Type B pancreatic cell (in vitro differentiated cells): ENCODE measurements around the gene ERF. TPM values are rescaled to one million over a fixed set of nuclear protein-coding genes. Genes with fewer than 3 reads are reported as not detected.
A peak's percentile ranks its signal among the peaks of the same experiment; 100 is the strongest.

Experiments used
- DNase-seq: peaks from one replicate; pipeline ENCODE4 v3.0.0; 2021; ENCODE audit warnings: mixed read lengths; ENCODE audit not compliant: unreplicated experiment; ENCODE audit errors: extremely low spot score
- H3K27ac Mint-ChIP-seq: 2 replicates; pipeline ENCODE4 v1.8.0; 2021; ENCODE audit warnings: mild to moderate bottlenecking, mixed read lengths
- H3K27me3 Mint-ChIP-seq: 2 replicates; pipeline ENCODE4 v1.8.0; 2021; ENCODE audit warnings: mixed read lengths
- H3K36me3 Mint-ChIP-seq: 2 replicates; pipeline ENCODE4 v1.8.0; 2021; ENCODE audit warnings: mixed read lengths
- H3K4me1 Mint-ChIP-seq: one replicate; pipeline ENCODE4 v1.8.0; 2021; ENCODE audit warnings: mixed read lengths; ENCODE audit not compliant: unreplicated experiment
- H3K4me3 Mint-ChIP-seq: 2 replicates; pipeline ENCODE4 v1.8.0; 2021; ENCODE audit warnings: mild to moderate bottlenecking, mixed read lengths
- H3K9me3 Mint-ChIP-seq: 2 replicates; pipeline ENCODE4 v1.8.0; 2021; ENCODE audit warnings: mixed read lengths
- total RNA-seq: library from RNA; stranded (reverse); gene quantifications from 2 replicates; pipeline ENCODE4 v1.2.1, GENCODE V29; 2021; ENCODE audit warnings: low replicate concordance
- TF ChIP-seq, protein P1 (sequence below): fragments of 200-600 bp; sonication (generic); conservative IDR thresholded peaks from 2 replicates; pipeline ENCODE4 v1.5.0; 2021; ENCODE audit warnings: antibody characterized with exemption, mild to moderate bottlenecking

Gene ERF
- total RNA-seq, 1 donor from 2014 or later: 78.9 TPM

DNA sequence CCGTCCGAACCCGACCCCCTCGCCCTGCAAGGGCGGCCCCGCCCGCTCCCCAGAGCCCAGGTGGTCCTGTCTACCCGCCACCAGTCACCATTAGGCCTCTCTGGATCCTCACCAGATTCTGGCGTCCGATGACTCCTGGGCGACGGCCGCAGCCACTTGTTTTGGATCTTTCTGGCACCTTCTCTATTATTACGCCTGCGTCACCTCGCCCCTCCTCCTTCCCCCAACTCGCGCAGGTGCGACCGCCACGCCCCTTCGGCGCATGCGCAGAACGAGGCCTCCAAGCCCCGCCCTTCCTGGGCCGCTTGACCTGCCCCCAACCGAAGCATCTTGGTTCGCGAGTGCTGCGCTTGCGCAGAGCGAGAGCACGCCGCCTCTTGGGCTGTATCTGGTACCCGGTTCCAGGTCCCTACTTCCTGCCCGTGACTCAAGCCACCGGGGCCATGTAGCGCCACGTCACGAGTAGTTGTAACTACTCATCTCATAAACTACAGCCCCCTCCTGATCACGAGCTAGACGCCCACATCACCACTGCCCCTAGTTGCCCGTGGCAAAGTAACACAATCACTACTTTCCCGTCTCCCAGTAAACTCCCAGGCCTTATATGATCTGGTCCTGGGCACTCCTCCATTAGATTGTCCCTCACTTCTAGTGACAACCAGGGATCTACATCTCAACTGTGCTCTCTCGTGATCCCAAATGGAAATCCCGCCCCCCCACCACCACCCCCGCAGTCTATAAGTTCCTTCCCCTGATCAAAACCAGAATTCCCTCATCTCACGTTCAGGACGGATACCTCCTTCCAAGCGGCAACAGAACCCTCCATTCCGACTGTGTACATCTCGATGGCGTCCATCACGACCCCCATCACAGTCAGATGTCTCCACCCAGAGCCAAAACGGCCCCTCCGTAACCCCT lies 37.1 kb downstream of the ERF start, which contains the start of gene DEDD2:
TSS of gene DEDD2 (minus strand) at position 158 of the 918 bp plus-strand sequence. CDS start 670 bp downstream, outside the sequence.
- TF ChIP-seq, protein P1, sequence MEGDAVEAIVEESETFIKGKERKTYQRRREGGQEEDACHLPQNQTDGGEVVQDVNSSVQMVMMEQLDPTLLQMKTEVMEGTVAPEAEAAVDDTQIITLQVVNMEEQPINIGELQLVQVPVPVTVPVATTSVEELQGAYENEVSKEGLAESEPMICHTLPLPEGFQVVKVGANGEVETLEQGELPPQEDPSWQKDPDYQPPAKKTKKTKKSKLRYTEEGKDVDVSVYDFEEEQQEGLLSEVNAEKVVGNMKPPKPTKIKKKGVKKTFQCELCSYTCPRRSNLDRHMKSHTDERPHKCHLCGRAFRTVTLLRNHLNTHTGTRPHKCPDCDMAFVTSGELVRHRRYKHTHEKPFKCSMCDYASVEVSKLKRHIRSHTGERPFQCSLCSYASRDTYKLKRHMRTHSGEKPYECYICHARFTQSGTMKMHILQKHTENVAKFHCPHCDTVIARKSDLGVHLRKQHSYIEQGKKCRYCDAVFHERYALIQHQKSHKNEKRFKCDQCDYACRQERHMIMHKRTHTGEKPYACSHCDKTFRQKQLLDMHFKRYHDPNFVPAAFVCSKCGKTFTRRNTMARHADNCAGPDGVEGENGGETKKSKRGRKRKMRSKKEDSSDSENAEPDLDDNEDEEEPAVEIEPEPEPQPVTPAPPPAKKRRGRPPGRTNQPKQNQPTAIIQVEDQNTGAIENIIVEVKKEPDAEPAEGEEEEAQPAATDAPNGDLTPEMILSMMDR: no peak
- no peaks in the 10 kb centered on the region for H3K9me3 Mint-ChIP-seq
- peak within 1 kb of the TSS; percentile 97 for H3K27ac Mint-ChIP-seq
- peak; percentile 99 for DNase-seq
- H3K4me1 Mint-ChIP-seq: peaks cover 42% of the 10 kb centered on the region
- H3K27me3 Mint-ChIP-seq: no peaks in the 10 kb centered on the region
- peak within 1 kb of the TSS; percentile 96 for H3K4me3 Mint-ChIP-seq
- peaks cover 11% of the 10 kb centered on the region for H3K36me3 Mint-ChIP-seq

DNA sequence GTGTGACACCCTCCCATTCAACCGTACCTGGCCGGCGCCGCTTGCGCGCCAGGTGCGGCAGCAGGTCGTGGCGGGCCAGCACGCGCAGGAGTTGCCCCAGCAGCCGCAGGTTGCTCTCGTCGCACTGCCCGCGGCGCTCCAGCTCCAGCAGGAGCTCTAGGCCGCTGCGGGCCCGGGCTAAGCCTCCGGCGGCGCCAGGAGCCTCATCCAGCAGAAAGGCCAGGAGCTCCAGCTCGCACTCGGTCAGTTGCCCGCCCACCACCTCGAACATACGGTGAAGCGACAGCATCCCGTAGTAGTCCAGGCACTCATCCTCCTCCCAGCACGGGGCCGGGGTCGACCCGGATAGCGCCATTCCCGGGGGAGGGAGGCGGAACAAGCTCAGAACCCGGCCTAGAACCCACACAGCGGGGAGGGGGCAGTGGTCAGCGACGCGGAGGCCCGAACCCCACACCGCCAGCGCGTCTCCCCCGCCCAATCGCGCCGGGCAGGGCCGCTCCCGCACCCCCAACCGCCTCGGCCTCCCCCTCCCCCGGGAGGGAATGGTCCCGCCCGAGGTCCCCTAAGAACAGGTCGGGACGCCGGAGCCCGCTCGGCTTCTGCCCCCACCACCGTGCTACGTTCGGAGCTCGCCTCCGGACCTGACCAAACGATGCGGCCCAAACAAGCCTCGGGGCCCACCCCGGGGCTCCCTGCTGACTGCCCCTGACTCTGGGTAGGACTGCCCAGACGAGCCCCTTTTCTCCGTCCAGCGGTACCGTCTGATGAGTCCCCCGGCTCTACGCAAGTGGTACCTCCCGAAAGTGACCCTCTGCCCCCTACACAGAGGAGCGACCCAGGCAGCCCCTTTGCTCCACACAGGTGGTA lies 38.0 kb downstream of the ERF start:
- no peak for DNase-seq
- TF ChIP-seq, protein P1: no peak
- peak overlapping the region; percentile 96 for H3K4me3 Mint-ChIP-seq
- H3K4me1 Mint-ChIP-seq: peaks cover 36% of the 10 kb centered on the region
- peak overlapping the region; percentile 97 for H3K27ac Mint-ChIP-seq
- no peaks in the 10 kb centered on the region for H3K27me3 Mint-ChIP-seq
- no peaks in the 10 kb centered on the region for H3K9me3 Mint-ChIP-seq
- peaks cover 11% of the 10 kb centered on the region for H3K36me3 Mint-ChIP-seq

DNA sequence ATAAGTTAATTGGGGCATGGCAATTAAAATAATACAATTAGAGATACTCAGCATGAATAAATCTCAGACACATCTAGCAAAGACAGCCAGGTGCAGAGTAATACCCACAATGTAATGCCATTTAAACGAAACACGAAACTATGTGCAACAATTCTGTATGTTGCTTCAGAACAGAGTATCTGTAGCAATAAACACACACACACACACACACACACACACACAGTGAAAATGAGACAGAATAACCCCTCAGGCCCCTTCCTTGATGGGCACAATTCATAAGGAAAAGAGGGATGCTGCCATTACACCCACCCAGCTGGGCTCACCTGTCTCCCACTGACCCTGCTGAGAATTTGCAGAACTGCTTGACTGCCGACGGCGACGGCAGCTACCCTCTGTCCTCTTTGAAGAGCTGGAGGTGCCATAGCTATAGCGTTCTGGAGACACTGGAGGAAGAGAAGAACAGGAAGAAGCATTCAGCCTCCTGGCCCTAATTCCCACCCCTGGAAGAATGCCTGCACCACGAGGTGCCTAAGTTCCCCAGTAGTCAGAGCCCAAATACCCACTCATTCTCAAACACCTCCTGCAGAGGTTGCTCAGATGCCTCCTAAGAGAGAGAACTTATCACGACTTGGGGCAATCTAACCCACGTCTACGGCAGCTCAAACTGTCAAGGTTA lies 40.0 kb downstream of the ERF start:
- Mint-ChIP-seq H3K4me1 (peaks cover 26% of the 10 kb centered on the region), H3K4me3 (peak overlapping the region; percentile 96), H3K36me3 (peaks cover 10% of the 10 kb centered on the region), H3K9me3 (no peaks in the 10 kb centered on the region), H3K27me3 (no peaks in the 10 kb centered on the region), H3K27ac (no peak overlapping the region)
- TF ChIP-seq, protein P1: no peak
- no peak for DNase-seq

DNA sequence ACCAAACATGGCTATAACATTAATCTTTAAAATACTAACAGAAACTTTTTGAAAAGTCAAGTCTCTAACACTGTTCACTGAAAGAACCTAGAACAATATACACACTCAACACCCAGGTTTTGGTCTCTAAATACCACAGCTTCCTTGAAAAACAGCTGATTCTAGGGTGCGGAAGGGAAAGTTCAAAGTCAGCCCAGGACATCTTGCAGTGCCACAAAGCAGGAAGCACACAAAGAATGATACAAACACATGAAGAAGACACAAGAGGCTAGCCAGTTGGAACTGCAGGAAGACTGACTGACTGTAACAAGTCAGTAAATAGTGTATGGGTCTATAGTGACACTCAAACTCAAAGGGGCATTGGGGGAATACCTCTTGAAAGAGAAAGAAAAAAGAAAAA lies 42.0 kb downstream of the ERF start:
- Mint-ChIP-seq H3K27ac (no peak overlapping the region), H3K4me1 (peaks cover 13% of the 10 kb centered on the region), H3K27me3 (no peaks in the 10 kb centered on the region), H3K36me3 (peaks cover 19% of the 10 kb centered on the region), H3K4me3 (no peak overlapping the region), H3K9me3 (no peaks in the 10 kb centered on the region)
- TF ChIP-seq, protein P1: no peak
- no peak for DNase-seq

DNA sequence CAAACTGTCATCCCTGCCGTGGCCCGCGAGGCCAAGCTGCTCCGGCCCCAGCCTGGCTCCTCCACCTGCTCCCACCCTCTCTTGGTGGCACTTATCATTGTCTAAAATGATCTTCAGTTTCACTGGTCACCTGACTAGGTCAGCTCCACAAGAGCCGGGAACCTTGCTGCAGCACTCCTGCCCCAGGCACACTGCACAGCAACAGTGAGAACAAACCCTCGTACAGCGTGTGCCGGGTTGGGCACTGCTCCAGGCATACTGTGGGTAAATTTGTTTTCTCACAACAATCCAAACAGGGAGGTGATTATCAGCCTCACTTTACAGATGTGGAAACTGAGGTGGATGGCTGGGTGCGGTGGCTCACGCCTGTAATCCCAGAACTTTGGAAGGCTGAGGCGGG lies 46.3 kb downstream of the ERF start:
- H3K4me3 Mint-ChIP-seq: no peak overlapping the region
- no peaks in the 10 kb centered on the region for H3K9me3 Mint-ChIP-seq
- no peaks in the 10 kb centered on the region for H3K4me1 Mint-ChIP-seq
- no peaks in the 10 kb centered on the region for H3K27me3 Mint-ChIP-seq
- DNase-seq: no peak
- H3K27ac Mint-ChIP-seq: no peak overlapping the region
- H3K36me3 Mint-ChIP-seq: peaks cover 24% of the 10 kb centered on the region
- TF ChIP-seq, protein P1: no peak
